GM21737 (cell line): ENCODE measurements around the gene RNF38.
"Not testable (repeated sequence)": the region's sequence is repeated elsewhere in the genome, so short reads cannot be mapped to it uniquely, and the experiment has no call there.

Experiments used
- ATAC-seq: cut with Tn5 transposase; IDR thresholded peaks from one replicate; pipeline ENCODE4 v1.9.1; 2021; ENCODE audit warnings: mild to moderate bottlenecking, moderate library complexity; ENCODE audit not compliant: unreplicated experiment

Gene RNF38

GRCh38 chr9:36407122-36407723 is 7.2 kb upstream of the RNF38 start:
- ATAC-seq: peak; percentile 47

GRCh38 chr9:36402536-36402935 is 2.5 kb upstream of the RNF38 start:
- no peak for ATAC-seq

GRCh38 chr9:36401897-36402480 is 1.9 kb upstream of the RNF38 start:
- ATAC-seq: no peak

- peak; percentile 59 for ATAC-seq
Measured at GRCh38 chr9:36401164-36401740, 1.2 kb upstream of the RNF38 start.

GRCh38 chr9:36400332-36401163 is 479 bp upstream of the RNF38 start:
- peak; percentile 60 for ATAC-seq

- no peak for ATAC-seq
Measured at GRCh38 chr9:36398745-36399144, 1.3 kb downstream of the RNF38 start.

GRCh38 chr9:36396985-36397384 is 3.1 kb downstream of the RNF38 start:
- no peak for ATAC-seq

- no peak for ATAC-seq
Measured at GRCh38 chr9:36392489-36392888, 7.6 kb downstream of the RNF38 start.

GRCh38 chr9:36389590-36389989 is 10.5 kb downstream of the RNF38 start:
- no peak for ATAC-seq

- ATAC-seq: not testable (repeated sequence)
Measured at GRCh38 chr9:36386396-36386965, 13.6 kb downstream of the RNF38 start.

- ATAC-seq: no peak
Measured at GRCh38 chr9:36382484-36382883, 17.6 kb downstream of the RNF38 start.

GRCh38 chr9:36364577-36364976 is 35.5 kb downstream of the RNF38 start:
- no peak for ATAC-seq

- ATAC-seq: no peak
Measured at GRCh38 chr9:36363448-36363847, 36.6 kb downstream of the RNF38 start.

- ATAC-seq: no peak
Measured at GRCh38 chr9:36358486-36358885, 41.6 kb downstream of the RNF38 start.

GRCh38 chr9:36357639-36358038 is 42.4 kb downstream of the RNF38 start:
- ATAC-seq: no peak

GRCh38 chr9:36346569-36346968 is 53.5 kb downstream of the RNF38 start:
- ATAC-seq: no peak

GRCh38 chr9:36345103-36345846 is 54.8 kb downstream of the RNF38 start:
- ATAC-seq: no peak

- ATAC-seq: no peak
Measured at GRCh38 chr9:36341936-36342577, 58.0 kb downstream of the RNF38 start.

GRCh38 chr9:36337865-36338264 is 62.2 kb downstream of the RNF38 start:
- no peak for ATAC-seq

GRCh38 chr9:36337002-36337401 is 63.1 kb downstream of the RNF38 start:
- no peak for ATAC-seq
